Astrocyte of the cerebellum (primary cell): ENCODE data around the gene MTX2.
A peak's percentile ranks its signal among the peaks of the same experiment; 100 is the strongest.

Experiments
- DNase-seq: peaks from one replicate; pipeline ENCODE4 v3.0.0-alpha.2; 2011; ENCODE audit warnings: low read depth
- H3K4me3 ChIP-seq: 2 replicates; pipeline ENCODE4 v1.5.1; 2011; ENCODE audit warnings: mild to moderate bottlenecking, low read depth, low read length, moderate library complexity
- CTCF ChIP-seq: IDR thresholded peaks from 2 replicates; pipeline ENCODE4 v1.5.1; 2012; ENCODE audit warnings: low read length, low read depth, moderate library complexity, mild to moderate bottlenecking; ENCODE audit errors: missing control alignments
- in situ Hi-C: cut with HindIII; loops from 2 replicates; pipeline ENCODE4 v1.10.0; 2017; ENCODE audit warnings: low sequenced_read_pairs

Gene MTX2

GRCh38 chr2:176269319-176270099, at the start of gene MTX2:
Gene MTX2, plus strand, starts transcription at chr2:176269442. Its CDS starts 188 bp downstream, at chr2:176269630.
- TF ChIP-seq CTCF, result peak; percentile 10
- H3K4me3 ChIP-seq, result peak within 1 kb of the TSS; percentile 97
- in situ Hi-C loops, result no loop called here
- DNase-seq, result no peak

GRCh38 chr2:176227874-176228273, 41.4 kb upstream of the MTX2 start:
- DNase-seq, result no peak
- no peak for TF ChIP-seq CTCF
- in situ Hi-C loops, result no loop called here
- H3K4me3 ChIP-seq, result no peak overlapping the region

- no peak overlapping the region for H3K4me3 ChIP-seq
- TF ChIP-seq CTCF, result no peak
Observed at GRCh38 chr2:176234156-176234555, 35.1 kb upstream of the MTX2 start.

GRCh38 chr2:176234940-176235339, 34.3 kb upstream of the MTX2 start:
- no peak for DNase-seq
- H3K4me3 ChIP-seq, result no peak overlapping the region
- in situ Hi-C loops, result no loop called here
- no peak for TF ChIP-seq CTCF

More at GRCh38 chr2:176234156-176234555, 35.1 kb upstream of the MTX2 start:
- no peak for DNase-seq
- in situ Hi-C loops, result no loop called here

- H3K4me3 ChIP-seq, result no peak overlapping the region
- no peak for TF ChIP-seq CTCF
- in situ Hi-C loops, result no loop called here
- DNase-seq, result no peak
Observed at GRCh38 chr2:176237456-176237855, 31.8 kb upstream of the MTX2 start.

GRCh38 chr2:176239031-176239430, 30.2 kb upstream of the MTX2 start:
- TF ChIP-seq CTCF, result no peak
- H3K4me3 ChIP-seq, result no peak overlapping the region
- no peak for DNase-seq
- in situ Hi-C loops, result no loop called here
